A172 (cell line): ENCODE results near the gene CDCA4. TPM values are rescaled to one million over a fixed set of nuclear protein-coding genes. Genes with fewer than 3 reads are reported as not detected.
"Not testable (repeated sequence)": the region's sequence is repeated elsewhere in the genome, so short reads cannot be mapped to it uniquely, and the experiment has no call there.

ENCODE experiments used
- DNase-seq: peaks from one replicate; pipeline ENCODE4 v3.0.0-alpha.2; 2015; ENCODE audit warnings: low spot score
- total RNA-seq: library from RNA; depleted of rRNA; stranded (reverse); fragments of >200 nt; shearing (Covaris generic); gene quantifications from 2 replicates; pipeline ENCODE4 v1.2.3, GENCODE V29; 2014; rRNA removed

Gene CDCA4
- 37.2 and 40.4 TPM in 2 replicates for total RNA-seq

- peak; percentile 75 for DNase-seq
Measured at GRCh38 chr14:105020815-105021655, at the start of gene CDCA4. Gene CDCA4 (minus strand): TSS chr14:105021083. CDS start chr14:105011929, 9,154 bp downstream.

GRCh38 chr14:105069871-105070759 lies 49.2 kb upstream of the CDCA4 start:
- DNase-seq: no peak

GRCh38 chr14:105069522-105069870 lies 48.6 kb upstream of the CDCA4 start:
- DNase-seq: no peak

- DNase-seq: no peak
Measured at GRCh38 chr14:105068818-105069217, 47.9 kb upstream of the CDCA4 start.

DNA sequence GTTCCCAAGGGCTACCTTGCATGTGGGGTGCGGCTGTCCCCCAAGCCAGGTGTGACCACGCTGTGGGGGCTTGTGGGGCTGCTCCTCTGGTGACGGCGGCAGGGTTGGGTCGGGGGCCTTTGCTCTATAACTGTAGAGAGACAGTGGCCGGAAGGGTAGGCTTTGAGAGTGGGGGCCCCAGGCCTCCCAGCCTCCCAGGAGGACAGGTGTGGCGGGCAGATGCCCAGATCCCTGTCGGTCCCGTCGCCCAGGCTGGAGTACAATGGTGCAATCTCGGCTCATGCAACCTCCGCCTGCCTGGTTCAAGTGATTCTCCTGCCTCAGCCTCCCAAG lies 47.1 kb upstream of the CDCA4 start:
- no peak for DNase-seq

GRCh38 chr14:105067140-105067968 lies 46.5 kb upstream of the CDCA4 start:
- peak; percentile 25 for DNase-seq

- no peak for DNase-seq
Measured at GRCh38 chr14:105066240-105067071, 45.6 kb upstream of the CDCA4 start.

DNA sequence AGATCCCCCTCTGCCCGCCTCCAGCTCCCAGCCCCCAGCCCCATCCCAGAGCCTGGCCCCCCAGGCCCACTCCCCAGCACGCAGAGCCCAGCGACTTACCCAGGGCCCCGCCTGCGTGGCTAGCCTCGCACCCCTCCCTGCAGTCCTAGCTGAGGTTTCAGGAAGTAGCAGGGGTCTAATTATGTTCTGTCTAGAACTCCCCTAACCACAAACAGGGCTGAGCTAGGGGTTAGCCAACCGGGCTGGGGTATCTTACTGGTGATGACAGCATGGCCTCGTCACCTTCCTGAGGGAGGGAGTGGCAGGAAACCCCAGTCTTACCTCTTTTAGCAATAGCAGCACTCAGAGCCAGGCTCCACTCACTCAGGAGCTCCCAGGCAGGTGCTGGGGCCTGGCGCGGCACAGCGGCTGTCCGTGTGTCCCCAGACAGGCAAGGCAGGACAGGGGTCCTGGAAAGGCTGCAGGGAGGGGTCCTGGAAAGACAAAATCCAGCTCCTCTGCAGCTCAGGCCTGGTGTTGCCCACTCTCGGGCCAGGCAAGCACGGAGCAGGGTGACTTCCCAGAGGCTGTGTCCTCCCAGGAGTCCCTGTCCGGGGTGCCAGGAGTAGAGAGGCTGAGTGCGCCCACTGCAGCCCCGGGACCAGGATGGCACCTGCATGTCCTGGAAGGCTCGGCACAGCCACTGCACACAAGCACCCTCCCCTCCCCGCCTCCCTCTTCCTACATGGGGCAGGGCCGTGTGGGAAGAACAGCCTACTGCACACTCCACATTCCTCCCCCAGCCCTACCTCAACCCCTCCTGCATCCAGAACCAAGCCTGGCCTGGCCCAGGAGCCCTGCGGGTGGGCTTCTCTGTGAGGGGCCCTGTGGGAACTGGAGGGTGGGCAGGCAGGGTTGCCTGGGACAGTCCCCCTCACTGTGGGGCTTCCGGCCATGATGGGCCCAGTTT lies 44.7 kb upstream of the CDCA4 start, which contains the start of gene GPR132:
GPR132 (minus strand) TSS at position 151 of the 949 bp plus-strand sequence. CDS start 10,010 bp downstream, outside the sequence.
- peak; percentile 54 for DNase-seq

DNA sequence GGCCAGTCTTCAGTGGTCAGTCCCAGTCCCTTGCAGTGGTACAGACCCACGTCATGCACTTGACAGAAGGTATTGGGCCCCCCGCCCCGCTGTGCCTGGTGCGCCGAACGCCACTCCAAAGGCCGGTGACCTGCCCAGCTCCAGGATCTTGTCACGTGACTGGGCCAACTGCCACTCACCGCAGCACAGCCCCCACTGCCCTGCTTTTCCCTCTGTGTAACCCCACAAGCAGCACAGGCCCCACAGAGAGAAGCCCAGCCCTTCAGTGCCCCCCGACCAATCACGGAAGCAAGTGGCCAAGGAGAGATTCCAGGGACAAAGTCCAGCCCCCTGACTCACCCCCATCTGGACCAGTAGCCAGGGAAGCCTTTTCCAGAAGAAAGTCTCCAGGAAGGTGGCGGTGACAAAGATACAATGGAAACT lies 43.8 kb upstream of the CDCA4 start:
- DNase-seq: peak; percentile 35

GRCh38 chr14:105064001-105064400 lies 43.1 kb upstream of the CDCA4 start:
- no peak for DNase-seq

DNA sequence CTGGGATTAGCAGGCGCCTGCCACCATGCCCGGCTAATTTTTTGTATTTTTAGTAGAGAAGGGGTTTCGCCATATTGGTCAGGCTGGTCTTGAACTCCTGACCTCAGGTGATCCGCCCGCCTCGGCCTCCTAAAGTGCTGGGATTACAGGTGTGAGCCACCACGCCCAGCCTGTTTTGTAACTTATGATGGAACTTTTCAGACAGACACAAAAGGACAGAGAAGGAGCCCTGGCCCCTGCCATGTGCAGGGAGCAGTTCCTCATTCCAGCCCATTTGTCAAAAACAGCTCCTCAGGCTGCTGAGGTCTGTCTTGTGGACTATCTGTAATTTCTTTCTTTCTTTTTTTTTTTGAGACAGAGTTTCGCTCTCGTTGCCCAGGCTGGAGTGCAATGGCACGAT lies 42.6 kb upstream of the CDCA4 start:
- DNase-seq: not testable (repeated sequence)

DNA sequence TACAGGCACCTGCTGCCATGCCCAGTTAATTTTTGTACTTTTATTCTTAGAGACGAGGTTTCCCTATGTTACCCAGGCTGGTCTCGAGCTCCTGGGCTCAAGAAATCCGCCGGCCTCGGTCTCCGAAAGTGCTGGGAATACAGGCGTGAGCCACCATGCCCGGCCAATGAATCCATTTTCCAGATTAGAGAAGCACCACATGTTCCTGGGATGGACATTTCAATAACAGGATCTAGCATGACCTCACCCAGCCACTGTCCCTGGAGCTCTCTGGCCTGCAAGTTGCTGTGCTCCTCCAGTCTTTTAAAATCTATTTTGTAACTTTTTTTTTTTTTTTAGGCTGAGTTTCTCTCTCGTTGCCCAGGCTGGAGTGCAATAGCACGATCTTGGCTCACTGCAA lies 42.2 kb upstream of the CDCA4 start:
- DNase-seq: no peak

DNA sequence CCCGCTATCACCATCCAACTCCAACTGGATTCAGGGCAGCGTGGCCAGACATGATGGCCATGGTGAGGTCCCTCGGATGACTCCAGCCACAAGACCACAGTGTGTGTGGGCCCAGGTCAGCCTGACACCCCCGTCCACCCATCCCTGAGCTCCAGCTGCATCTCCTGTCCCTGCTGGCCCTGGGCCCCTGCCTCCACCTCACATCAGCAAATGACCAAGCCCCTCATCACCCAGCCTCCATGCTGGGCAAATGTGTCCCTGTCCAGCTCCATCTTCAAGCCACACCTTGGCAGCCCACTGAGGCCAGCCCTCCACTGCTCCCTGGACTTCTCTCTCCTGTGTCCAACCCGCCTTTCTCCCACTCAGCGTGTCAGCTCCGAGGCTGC lies 41.2 kb upstream of the CDCA4 start:
- no peak for DNase-seq

GRCh38 chr14:105061428-105062047 lies 40.7 kb upstream of the CDCA4 start:
- no peak for DNase-seq

GRCh38 chr14:105060751-105061427 lies 40.0 kb upstream of the CDCA4 start:
- DNase-seq: no peak

DNA sequence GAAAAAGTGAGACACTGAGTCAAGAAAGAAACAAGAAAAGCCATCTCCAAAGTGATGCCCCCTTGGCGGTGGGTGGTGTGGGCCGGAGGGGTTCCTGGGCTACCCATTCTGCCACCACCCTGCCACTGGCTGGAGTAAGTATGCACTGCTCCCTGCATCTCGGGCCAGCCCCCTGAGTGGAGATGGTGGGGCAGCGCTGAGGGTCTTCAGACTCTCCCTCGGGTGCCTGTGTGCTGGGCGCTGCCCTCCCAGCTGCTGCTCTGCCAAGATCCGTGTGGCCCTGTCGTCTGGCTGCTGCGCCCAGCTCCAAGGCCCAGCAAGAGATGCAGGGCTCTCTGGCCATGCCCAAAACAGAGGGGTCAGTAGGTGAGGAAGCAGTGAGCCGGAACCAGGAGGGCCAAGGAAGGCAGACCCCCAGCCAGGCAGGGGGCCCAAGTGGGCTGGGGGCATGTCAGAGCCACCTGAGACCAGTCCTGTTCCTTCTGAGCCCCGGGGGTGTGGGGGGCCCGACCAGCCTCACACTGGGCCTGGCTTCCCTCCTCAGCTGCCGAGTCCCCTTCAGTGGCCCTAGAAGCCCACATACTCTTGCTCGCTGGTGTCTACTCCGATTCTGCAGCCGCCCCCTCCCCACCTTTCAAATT lies 39.2 kb upstream of the CDCA4 start:
- no peak for DNase-seq

DNA sequence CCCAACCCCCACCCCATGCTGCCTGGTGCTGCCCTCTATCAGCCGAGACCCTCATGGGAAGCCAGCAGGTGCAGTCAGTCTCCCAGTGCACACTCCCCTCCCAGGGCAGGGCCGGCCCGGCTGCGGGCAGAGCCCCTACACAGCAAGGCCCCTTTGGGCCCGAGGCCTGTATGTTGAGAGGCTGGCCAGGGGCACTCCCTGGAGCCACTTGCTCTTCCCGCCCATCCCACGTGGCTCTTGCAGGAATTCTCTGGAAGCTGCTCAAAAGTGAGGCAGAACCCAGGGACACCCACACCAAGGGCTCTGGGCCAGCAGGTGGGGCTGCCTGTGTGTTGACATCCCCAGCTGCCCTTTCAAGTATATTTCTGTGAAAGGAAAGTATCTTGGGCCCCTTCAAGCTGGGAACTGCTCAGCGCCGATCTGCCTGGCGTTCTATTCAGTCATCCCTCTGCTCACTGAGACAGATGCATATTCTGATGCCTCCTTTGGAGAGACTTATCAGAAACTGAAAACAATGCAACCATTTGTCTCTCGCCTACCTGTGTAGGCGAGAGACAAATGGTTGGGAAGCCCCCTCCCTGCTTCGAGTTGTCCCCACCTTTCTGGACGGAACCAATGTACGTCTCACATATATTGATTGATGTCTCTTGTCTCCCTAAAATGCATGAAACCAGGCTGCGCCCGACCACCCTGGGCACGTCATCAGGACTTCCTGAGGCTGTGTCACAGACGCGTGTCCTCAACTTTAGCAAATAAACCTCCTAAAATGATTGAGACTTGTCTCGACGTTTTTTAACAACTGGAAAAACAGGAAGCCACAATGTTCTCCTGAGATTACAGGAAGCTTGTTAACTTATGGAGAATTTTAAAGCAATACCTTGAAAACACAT lies 38.4 kb upstream of the CDCA4 start:
- DNase-seq: no peak
